ENCODE results near the gene SUPT7L.

GRCh38 chr2:27624943-27625342, 38.5 kb downstream of the SUPT7L start:
- no peak for TF ChIP-seq CTCF (IDR thresholded peaks at IDR 0.05)
- TF ChIP-seq POLR2A (IDR thresholded peaks at IDR 0.05), result no peak

All from right lobe of liver (tissue), 4 donors.